GM19328 (cell line): ENCODE data around the gene KATNB1.
"Not testable (repeated sequence)": the region's sequence is repeated elsewhere in the genome, so short reads cannot be mapped to it uniquely, and the experiment has no call there.

ENCODE experiments used
- ATAC-seq: cut with Tn5 transposase; IDR thresholded peaks from one replicate; pipeline ENCODE4 v1.9.1; 2021; ENCODE audit warnings: mild to moderate bottlenecking, moderate library complexity; ENCODE audit not compliant: unreplicated experiment

Gene KATNB1

GRCh38 chr16:57787519-57787905 is 51.9 kb downstream of the KATNB1 start:
- ATAC-seq: no peak

GRCh38 chr16:57788252-57788841 is 52.8 kb downstream of the KATNB1 start:
- ATAC-seq: no peak

GRCh38 chr16:57788951-57789350 is 53.4 kb downstream of the KATNB1 start:
- ATAC-seq: no peak

- no peak for ATAC-seq
Measured at GRCh38 chr16:57791195-57791892, 55.8 kb downstream of the KATNB1 start.

GRCh38 chr16:57791893-57792461 is 56.4 kb downstream of the KATNB1 start:
- no peak for ATAC-seq

GRCh38 chr16:57794849-57795430 is 59.4 kb downstream of the KATNB1 start:
- ATAC-seq: no peak

GRCh38 chr16:57795431-57795878 is 59.9 kb downstream of the KATNB1 start:
- no peak for ATAC-seq

- not testable (repeated sequence) for ATAC-seq
Measured at GRCh38 chr16:57796014-57796413, 60.4 kb downstream of the KATNB1 start.

GRCh38 chr16:57797216-57797525 is 61.6 kb downstream of the KATNB1 start:
- ATAC-seq: no peak

- ATAC-seq: no peak
Measured at GRCh38 chr16:57797526-57798266, 62.1 kb downstream of the KATNB1 start.

- ATAC-seq: no peak
Measured at GRCh38 chr16:57798267-57798810, 62.8 kb downstream of the KATNB1 start.

GRCh38 chr16:57798953-57799599 is 63.5 kb downstream of the KATNB1 start:
- ATAC-seq: no peak

- no peak for ATAC-seq
Measured at GRCh38 chr16:57799600-57800199, 64.1 kb downstream of the KATNB1 start.

- no peak for ATAC-seq
Measured at GRCh38 chr16:57800200-57801097, 64.9 kb downstream of the KATNB1 start.

GRCh38 chr16:57801098-57801808 is 65.7 kb downstream of the KATNB1 start:
- ATAC-seq: no peak

- no peak for ATAC-seq
Measured at GRCh38 chr16:57801809-57802340, 66.3 kb downstream of the KATNB1 start.

- no peak for ATAC-seq
Measured at GRCh38 chr16:57802341-57803133, 67.0 kb downstream of the KATNB1 start, which contains the start of gene KIFC3. TSS of gene KIFC3 (minus strand) at chr16:57802491. CDS start at chr16:57798243, 4,248 bp downstream.
